ENCODE results near the gene NOP16.
"Not testable (repeated sequence)": the region's sequence is repeated elsewhere in the genome, so short reads cannot be mapped to it uniquely, and the experiment has no call there.

NOP16 gene

GRCh38 chr5:176415240-176415951 lies 27.0 kb upstream of the NOP16 start:
- Histone ChIP-seq H3K9ac (ENCODE audit: low read depth, low read length) (peak overlapping the region; percentile 83), H3K36me3 (ENCODE audit: insufficient read depth, low read length) (no peaks in the 10 kb centered on the region)

GRCh38 chr5:176414704-176415103 lies 26.3 kb upstream of the NOP16 start:
- no peaks in the 10 kb centered on the region; the same call in 1 of the 2 replicates for H3K4me1 ChIP-seq (ENCODE audit: insufficient read depth, low read length)

More at GRCh38 chr5:176415240-176415951, 27.0 kb upstream of the NOP16 start:
- H3K4me1 ChIP-seq (ENCODE audit: insufficient read depth, low read length), result no peaks in the 10 kb centered on the region; the same call in 1 of the 2 replicates
- H3K9me3 ChIP-seq (ENCODE audit: control insufficient read depth, insufficient read depth, low read length), result no peaks in the 10 kb centered on the region

GRCh38 chr5:176413709-176414191 lies 25.4 kb upstream of the NOP16 start:
- Histone ChIP-seq H3K4me1 (ENCODE audit: insufficient read depth, low read length) (no peaks in the 10 kb centered on the region; the same call in 1 of the 2 replicates), H3K36me3 (ENCODE audit: insufficient read depth, low read length) (no peaks in the 10 kb centered on the region), H3K9ac (ENCODE audit: low read depth, low read length) (no peak overlapping the region), H3K9me3 (ENCODE audit: control insufficient read depth, insufficient read depth, low read length) (no peaks in the 10 kb centered on the region)

More at GRCh38 chr5:176414704-176415103, 26.3 kb upstream of the NOP16 start:
- Histone ChIP-seq H3K36me3 (ENCODE audit: insufficient read depth, low read length) (no peaks in the 10 kb centered on the region), H3K9me3 (ENCODE audit: control insufficient read depth, insufficient read depth, low read length) (no peaks in the 10 kb centered on the region), H3K9ac (ENCODE audit: low read depth, low read length) (no peak overlapping the region)

- H3K4me1 ChIP-seq (ENCODE audit: insufficient read depth, low read length), result no peaks in the 10 kb centered on the region; the same call in 1 of the 2 replicates
- no peaks in the 10 kb centered on the region for H3K36me3 ChIP-seq (ENCODE audit: insufficient read depth, low read length)
- no peaks in the 10 kb centered on the region for H3K9me3 ChIP-seq (ENCODE audit: control insufficient read depth, insufficient read depth, low read length)
- no peak overlapping the region for H3K9ac ChIP-seq (ENCODE audit: low read depth, low read length)
These were observed 24.8 kb upstream of the NOP16 start for GRCh38 chr5:176413255-176413565.

GRCh38 chr5:176412517-176413254 lies 24.3 kb upstream of the NOP16 start:
- Histone ChIP-seq H3K4me1 (ENCODE audit: insufficient read depth, low read length) (no peaks in the 10 kb centered on the region; the same call in 1 of the 2 replicates), H3K9ac (ENCODE audit: low read depth, low read length) (no peak overlapping the region), H3K9me3 (ENCODE audit: control insufficient read depth, insufficient read depth, low read length) (no peaks in the 10 kb centered on the region), H3K36me3 (ENCODE audit: insufficient read depth, low read length) (peaks cover 2% of the 10 kb centered on the region; the same call in 1 of the 2 replicates)

GRCh38 chr5:176410486-176411180 lies 22.2 kb upstream of the NOP16 start:
- Histone ChIP-seq H3K4me1 (ENCODE audit: insufficient read depth, low read length) (no peaks in the 10 kb centered on the region; the same call in 1 of the 2 replicates), H3K9me3 (ENCODE audit: control insufficient read depth, insufficient read depth, low read length) (no peaks in the 10 kb centered on the region), H3K9ac (ENCODE audit: low read depth, low read length) (no peak overlapping the region), H3K36me3 (ENCODE audit: insufficient read depth, low read length) (peaks cover 3% of the 10 kb centered on the region; the same call in 1 of the 2 replicates)

GRCh38 chr5:176409765-176410164 lies 21.4 kb upstream of the NOP16 start:
- H3K9me3 ChIP-seq (ENCODE audit: control insufficient read depth, insufficient read depth, low read length), result no peaks in the 10 kb centered on the region
- H3K36me3 ChIP-seq (ENCODE audit: insufficient read depth, low read length), result peaks cover 3% of the 10 kb centered on the region; the same call in 1 of the 2 replicates
- no peak overlapping the region for H3K9ac ChIP-seq (ENCODE audit: low read depth, low read length)
- H3K4me1 ChIP-seq (ENCODE audit: insufficient read depth, low read length), result no peaks in the 10 kb centered on the region; the same call in 1 of the 2 replicates

- Histone ChIP-seq H3K4me1 (ENCODE audit: insufficient read depth, low read length) (no peaks in the 10 kb centered on the region; the same call in 1 of the 2 replicates), H3K36me3 (ENCODE audit: insufficient read depth, low read length) (peaks cover 3% of the 10 kb centered on the region; the same call in 1 of the 2 replicates), H3K9me3 (ENCODE audit: control insufficient read depth, insufficient read depth, low read length) (no peaks in the 10 kb centered on the region), H3K9ac (ENCODE audit: low read depth, low read length) (no peak overlapping the region)
These were observed 20.2 kb upstream of the NOP16 start for GRCh38 chr5:176408590-176408989.

GRCh38 chr5:176408252-176408573 lies 19.8 kb upstream of the NOP16 start:
- H3K36me3 ChIP-seq (ENCODE audit: insufficient read depth, low read length); H3K9ac ChIP-seq (ENCODE audit: low read depth, low read length); H3K4me1 ChIP-seq (ENCODE audit: insufficient read depth, low read length); H3K9me3 ChIP-seq (ENCODE audit: control insufficient read depth, insufficient read depth, low read length): not testable (repeated sequence)

- Histone ChIP-seq H3K9ac (ENCODE audit: low read depth, low read length) (no peak overlapping the region), H3K36me3 (ENCODE audit: insufficient read depth, low read length) (peaks cover 3% of the 10 kb centered on the region; the same call in 1 of the 2 replicates), H3K9me3 (ENCODE audit: control insufficient read depth, insufficient read depth, low read length) (no peaks in the 10 kb centered on the region)
These were observed 19.3 kb upstream of the NOP16 start for GRCh38 chr5:176407456-176408251.

GRCh38 chr5:176406436-176407052 lies 18.1 kb upstream of the NOP16 start:
- peaks cover 3% of the 10 kb centered on the region; the same call in 1 of the 2 replicates for H3K36me3 ChIP-seq (ENCODE audit: insufficient read depth, low read length)
- no peak overlapping the region for H3K9ac ChIP-seq (ENCODE audit: low read depth, low read length)
- H3K4me1 ChIP-seq (ENCODE audit: insufficient read depth, low read length), result no peaks in the 10 kb centered on the region
- no peaks in the 10 kb centered on the region for H3K9me3 ChIP-seq (ENCODE audit: control insufficient read depth, insufficient read depth, low read length)

More at GRCh38 chr5:176407456-176408251, 19.3 kb upstream of the NOP16 start:
- H3K4me1 ChIP-seq (ENCODE audit: insufficient read depth, low read length), result no peaks in the 10 kb centered on the region

- H3K4me1 ChIP-seq (ENCODE audit: insufficient read depth, low read length), result no peaks in the 10 kb centered on the region
These were observed 17.4 kb upstream of the NOP16 start for GRCh38 chr5:176405656-176406435.

More at GRCh38 chr5:176405656-176406435, 17.4 kb upstream of the NOP16 start:
- Histone ChIP-seq H3K9ac (ENCODE audit: low read depth, low read length) (no peak overlapping the region), H3K9me3 (ENCODE audit: control insufficient read depth, insufficient read depth, low read length) (no peaks in the 10 kb centered on the region), H3K36me3 (ENCODE audit: insufficient read depth, low read length) (peaks cover 3% of the 10 kb centered on the region; the same call in 1 of the 2 replicates)
